ENCODE data around the gene FILIP1.

DNA sequence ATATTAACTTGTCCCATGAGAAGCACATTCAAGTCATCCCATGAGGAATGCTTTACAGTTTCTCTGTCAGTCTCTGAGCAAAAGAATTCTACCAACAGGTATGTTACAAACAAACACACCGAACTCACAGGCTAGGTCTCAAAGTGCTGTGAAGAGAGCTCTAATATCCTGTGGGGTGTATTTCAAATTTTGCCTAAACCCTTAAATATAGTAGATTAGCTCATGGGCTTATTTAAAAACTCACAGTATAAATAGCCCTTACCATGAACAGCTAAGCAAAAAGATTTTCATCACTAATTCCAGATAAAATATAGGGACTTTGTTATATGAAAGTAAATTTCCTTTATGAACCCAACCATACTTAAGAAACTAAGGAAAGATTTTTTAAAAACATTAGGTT is 77.8 kb downstream of the FILIP1 start:
- no peak for TF ChIP-seq RAD21 (IDR thresholded peaks at IDR 0.05; ENCODE audit: low read length)
- TF ChIP-seq POLR2A (IDR thresholded peaks at IDR 0.05; ENCODE audit: low read depth, low read length), result no peak
- TF ChIP-seq, protein P1, sequence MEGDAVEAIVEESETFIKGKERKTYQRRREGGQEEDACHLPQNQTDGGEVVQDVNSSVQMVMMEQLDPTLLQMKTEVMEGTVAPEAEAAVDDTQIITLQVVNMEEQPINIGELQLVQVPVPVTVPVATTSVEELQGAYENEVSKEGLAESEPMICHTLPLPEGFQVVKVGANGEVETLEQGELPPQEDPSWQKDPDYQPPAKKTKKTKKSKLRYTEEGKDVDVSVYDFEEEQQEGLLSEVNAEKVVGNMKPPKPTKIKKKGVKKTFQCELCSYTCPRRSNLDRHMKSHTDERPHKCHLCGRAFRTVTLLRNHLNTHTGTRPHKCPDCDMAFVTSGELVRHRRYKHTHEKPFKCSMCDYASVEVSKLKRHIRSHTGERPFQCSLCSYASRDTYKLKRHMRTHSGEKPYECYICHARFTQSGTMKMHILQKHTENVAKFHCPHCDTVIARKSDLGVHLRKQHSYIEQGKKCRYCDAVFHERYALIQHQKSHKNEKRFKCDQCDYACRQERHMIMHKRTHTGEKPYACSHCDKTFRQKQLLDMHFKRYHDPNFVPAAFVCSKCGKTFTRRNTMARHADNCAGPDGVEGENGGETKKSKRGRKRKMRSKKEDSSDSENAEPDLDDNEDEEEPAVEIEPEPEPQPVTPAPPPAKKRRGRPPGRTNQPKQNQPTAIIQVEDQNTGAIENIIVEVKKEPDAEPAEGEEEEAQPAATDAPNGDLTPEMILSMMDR (conservative IDR thresholded peaks at IDR 0.05; ENCODE audit: low read depth, low read length), result no peak
- TF ChIP-seq RCOR1 (IDR thresholded peaks at IDR 0.05; ENCODE audit: insufficient replicate concordance, low read length), result no peak
- TF ChIP-seq FOS (IDR thresholded peaks at IDR 0.05; ENCODE audit: low read depth, low read length), result no peak
- TF ChIP-seq MAZ (IDR thresholded peaks at IDR 0.05; ENCODE audit: borderline replicate concordance, low read depth, low read length), result no peak
- no peak for TF ChIP-seq CHD1 (IDR thresholded peaks at IDR 0.05; ENCODE audit: low read depth, low read length)
- no peak for TF ChIP-seq MXI1 (IDR thresholded peaks at IDR 0.05; ENCODE audit: borderline replicate concordance, low read depth, low read length)
- TF ChIP-seq, protein P2, sequence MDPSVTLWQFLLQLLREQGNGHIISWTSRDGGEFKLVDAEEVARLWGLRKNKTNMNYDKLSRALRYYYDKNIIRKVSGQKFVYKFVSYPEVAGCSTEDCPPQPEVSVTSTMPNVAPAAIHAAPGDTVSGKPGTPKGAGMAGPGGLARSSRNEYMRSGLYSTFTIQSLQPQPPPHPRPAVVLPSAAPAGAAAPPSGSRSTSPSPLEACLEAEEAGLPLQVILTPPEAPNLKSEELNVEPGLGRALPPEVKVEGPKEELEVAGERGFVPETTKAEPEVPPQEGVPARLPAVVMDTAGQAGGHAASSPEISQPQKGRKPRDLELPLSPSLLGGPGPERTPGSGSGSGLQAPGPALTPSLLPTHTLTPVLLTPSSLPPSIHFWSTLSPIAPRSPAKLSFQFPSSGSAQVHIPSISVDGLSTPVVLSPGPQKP (IDR thresholded peaks at IDR 0.05; ENCODE audit: borderline replicate concordance, low read depth, low read length), result no peak
- no peak for TF ChIP-seq CEBPB (IDR thresholded peaks at IDR 0.05; ENCODE audit: low read depth, low read length)
- TF ChIP-seq BHLHE40 (IDR thresholded peaks at IDR 0.05; ENCODE audit: low read depth, low read length), result no peak
- no peak for TF ChIP-seq MAFK (IDR thresholded peaks at IDR 0.05; ENCODE audit: low read depth, low read length)
- TF ChIP-seq, protein P3, sequence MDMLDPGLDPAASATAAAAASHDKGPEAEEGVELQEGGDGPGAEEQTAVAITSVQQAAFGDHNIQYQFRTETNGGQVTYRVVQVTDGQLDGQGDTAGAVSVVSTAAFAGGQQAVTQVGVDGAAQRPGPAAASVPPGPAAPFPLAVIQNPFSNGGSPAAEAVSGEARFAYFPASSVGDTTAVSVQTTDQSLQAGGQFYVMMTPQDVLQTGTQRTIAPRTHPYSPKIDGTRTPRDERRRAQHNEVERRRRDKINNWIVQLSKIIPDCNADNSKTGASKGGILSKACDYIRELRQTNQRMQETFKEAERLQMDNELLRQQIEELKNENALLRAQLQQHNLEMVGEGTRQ (IDR thresholded peaks at IDR 0.05; ENCODE audit: low read depth, low read length), result no peak
- no peak for TF ChIP-seq RFX5 (IDR thresholded peaks at IDR 0.05; ENCODE audit: low read depth, low read length)

Data from IMR-90 (cell line).